D721Med (cell line): ENCODE results near the gene WASF3.
"Not testable (repeated sequence)": the region's sequence is repeated elsewhere in the genome, so short reads cannot be mapped to it uniquely, and the experiment has no call there.

Source experiments
- DNase-seq: peaks from one replicate; pipeline ENCODE4 v3.0.0; 2011; ENCODE audit warnings: low spot score; ENCODE audit not compliant: insufficient read length
- FAIRE-seq: peaks from 2 replicates; lab custom pipeline; 2011; peaks lifted over from hg19 to GRCh38; lab: Jason Lieb, UNC
- TF ChIP-seq, protein P1 (sequence below): IDR thresholded peaks from 2 replicates; pipeline ENCODE4 v1.5.1; 2012; ENCODE audit warnings: mild to moderate bottlenecking, control low read depth; ENCODE audit not compliant: insufficient read depth; ENCODE audit errors: missing control alignments

WASF3 gene

DNA sequence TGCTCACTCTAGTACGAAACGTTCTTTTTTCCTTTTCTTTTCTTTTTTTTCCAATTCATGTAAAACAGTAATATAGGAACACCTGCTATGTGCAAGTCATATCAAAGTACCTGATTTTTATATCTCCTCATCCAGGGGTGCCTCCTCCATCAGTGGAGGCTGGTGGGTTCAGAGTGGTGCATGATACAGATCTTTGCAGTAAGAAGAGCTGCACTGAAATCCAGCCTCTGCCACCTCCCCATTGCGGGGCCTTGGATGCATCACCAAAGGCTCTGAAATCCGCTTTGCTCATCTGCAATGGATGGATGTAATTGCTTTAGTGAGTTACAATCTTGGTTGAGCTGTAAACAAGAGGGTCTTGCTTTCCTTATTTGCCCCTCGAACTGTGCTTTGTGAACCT is 164.8 kb downstream of the WASF3 start:
- TF ChIP-seq, protein P1, sequence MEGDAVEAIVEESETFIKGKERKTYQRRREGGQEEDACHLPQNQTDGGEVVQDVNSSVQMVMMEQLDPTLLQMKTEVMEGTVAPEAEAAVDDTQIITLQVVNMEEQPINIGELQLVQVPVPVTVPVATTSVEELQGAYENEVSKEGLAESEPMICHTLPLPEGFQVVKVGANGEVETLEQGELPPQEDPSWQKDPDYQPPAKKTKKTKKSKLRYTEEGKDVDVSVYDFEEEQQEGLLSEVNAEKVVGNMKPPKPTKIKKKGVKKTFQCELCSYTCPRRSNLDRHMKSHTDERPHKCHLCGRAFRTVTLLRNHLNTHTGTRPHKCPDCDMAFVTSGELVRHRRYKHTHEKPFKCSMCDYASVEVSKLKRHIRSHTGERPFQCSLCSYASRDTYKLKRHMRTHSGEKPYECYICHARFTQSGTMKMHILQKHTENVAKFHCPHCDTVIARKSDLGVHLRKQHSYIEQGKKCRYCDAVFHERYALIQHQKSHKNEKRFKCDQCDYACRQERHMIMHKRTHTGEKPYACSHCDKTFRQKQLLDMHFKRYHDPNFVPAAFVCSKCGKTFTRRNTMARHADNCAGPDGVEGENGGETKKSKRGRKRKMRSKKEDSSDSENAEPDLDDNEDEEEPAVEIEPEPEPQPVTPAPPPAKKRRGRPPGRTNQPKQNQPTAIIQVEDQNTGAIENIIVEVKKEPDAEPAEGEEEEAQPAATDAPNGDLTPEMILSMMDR = no peak
- FAIRE-seq (no peak), DNase-seq (no peak)

GRCh38 chr13:26723620-26724019 is 166.1 kb downstream of the WASF3 start:
- FAIRE-seq, DNase-seq: not testable (repeated sequence)

DNA sequence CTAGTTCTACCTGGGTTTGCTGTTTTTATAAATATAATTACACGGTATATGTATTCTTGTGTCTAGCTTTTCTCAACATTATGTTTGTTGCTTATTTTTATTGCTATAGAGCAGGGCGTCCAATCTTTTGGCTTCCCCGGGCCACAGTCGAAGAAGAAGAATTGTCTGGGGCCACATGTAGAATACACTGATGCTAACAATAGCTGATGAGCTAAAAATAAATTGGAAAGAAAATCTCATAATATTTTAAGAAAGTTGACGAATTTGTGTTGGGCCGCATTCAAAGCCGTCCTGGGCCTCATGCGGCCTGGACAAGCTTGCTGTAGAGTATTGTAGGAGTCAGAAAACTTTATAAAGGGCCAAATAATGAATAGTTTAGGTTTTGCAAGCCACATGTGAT is 169.2 kb downstream of the WASF3 start:
- DNase-seq = no peak
- TF ChIP-seq, protein P1 = no peak
- no peak for FAIRE-seq

GRCh38 chr13:26727122-26727521 is 169.6 kb downstream of the WASF3 start:
- no peak for FAIRE-seq
- TF ChIP-seq, protein P1 = no peak
- no peak for DNase-seq

DNA sequence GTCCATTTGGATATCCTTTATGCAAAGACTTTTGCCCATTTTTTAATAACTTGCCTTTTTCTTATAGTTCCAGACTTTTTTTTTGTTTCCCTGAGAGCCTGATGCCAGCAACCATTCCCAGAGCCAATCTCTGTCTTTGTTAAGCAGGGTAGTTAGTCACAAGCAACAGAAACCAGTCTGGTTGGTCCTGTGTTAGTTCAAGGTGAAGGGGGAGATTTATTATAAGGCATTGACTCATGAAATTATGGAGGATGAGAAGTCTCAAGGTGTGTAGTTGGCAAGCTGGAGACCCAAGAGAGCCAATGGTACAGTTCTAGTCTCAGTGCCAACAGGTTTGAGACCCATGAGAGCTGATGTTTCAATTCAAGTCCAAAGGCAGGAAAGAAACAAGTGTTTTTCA is 170.2 kb downstream of the WASF3 start:
- no peak for FAIRE-seq
- no peak for DNase-seq
- TF ChIP-seq, protein P1 = no peak

- DNase-seq (no peak), FAIRE-seq (no peak)
- TF ChIP-seq, protein P1 = no peak
Observed at GRCh38 chr13:26735677-26736076, 178.2 kb downstream of the WASF3 start.
